ENCODE measurements around the gene LRRC38.

DNA sequence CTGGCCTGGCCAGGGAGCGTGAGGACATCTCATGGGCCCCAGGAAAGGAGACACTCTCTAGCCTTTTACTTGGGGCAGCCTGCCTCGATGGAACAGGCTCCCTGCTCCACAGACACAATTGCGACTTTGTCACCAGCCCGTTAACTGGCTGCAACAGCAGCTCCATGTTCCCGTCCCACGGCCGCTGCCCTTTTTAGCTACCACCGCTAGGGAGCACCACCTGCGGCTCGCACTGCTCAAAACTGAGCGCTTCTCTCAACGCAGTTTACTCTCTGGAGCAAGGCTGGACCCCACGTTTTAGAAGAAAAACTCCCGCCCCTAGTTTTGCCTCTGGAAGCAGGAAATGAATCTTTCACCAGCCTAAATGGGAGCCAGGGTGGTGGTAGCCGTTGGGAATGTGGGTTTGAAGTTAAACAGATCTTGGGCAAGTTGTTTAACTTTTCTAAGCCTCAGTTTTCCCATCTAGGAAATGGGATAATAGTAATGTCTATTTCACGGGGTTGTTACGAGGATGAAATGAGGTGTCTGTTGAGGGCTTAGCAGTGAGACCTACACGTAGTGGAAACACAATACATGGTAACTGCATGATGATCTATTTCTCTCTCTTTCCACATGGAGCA is 3.5 kb upstream of the LRRC38 start:
- TF ChIP-seq ZNF514 (tag by site-specific recombination; IDR thresholded peaks at IDR 0.05) (no peak), PRDM4 (tag by site-specific recombination; IDR thresholded peaks at IDR 0.05) (no peak), ZNF10 (tag by site-specific recombination; IDR thresholded peaks at IDR 0.05) (no peak), ZNF626 (tag by site-specific recombination; IDR thresholded peaks at IDR 0.05) (no peak), CTCF (tag by site-specific recombination; IDR thresholded peaks at IDR 0.05) (no peak), ZFP3 (tag by site-specific recombination; IDR thresholded peaks at IDR 0.05; ENCODE audit: low read depth) (no peak)

Measured in HEK293 (cell line).